Measurements from ENCODE around the gene NMRAL1.

Gene NMRAL1

DNA sequence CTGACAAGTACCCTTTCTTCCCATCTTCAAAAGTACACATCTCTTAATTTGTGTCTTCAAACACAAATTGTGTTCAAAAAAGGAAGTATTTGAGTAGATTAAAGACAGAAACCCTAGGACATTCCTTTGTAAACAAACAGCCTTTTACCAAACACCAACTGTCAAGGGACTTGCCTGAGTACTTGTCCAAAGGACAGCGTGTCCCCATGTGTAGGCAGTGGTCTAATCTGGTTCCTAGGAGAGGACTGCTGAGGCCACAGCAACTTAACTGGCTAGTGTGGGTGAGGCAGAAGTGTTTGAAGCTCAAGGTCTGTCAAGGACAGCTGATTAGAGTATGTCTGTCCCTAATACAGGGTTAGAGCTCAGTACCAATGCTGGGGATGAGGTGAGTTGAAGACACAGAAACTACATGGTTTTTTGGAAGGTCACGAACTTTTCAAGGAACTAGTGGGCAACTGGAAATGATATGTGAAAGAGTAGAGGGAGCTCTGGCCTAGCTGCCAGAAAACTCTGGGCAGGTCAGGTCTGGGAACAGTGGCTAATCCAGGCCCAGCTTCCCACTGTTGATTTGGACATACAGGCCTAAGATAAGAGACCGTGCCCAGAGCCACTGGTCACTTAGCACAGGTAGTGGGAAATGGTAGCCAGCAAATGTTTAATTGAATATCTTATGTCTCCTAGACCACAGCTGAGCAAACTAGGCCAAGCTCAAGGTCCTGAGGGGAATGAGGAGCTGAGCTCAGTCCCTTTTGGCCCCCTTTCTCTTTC lies 11.9 kb upstream of the NMRAL1 start:
- no peak overlapping the region for H3K27ac ChIP-seq (ENCODE audit: low read depth, low read length)

GRCh38 chr16:4481963-4482362 lies 7.5 kb upstream of the NMRAL1 start:
- Histone ChIP-seq H3K36me3 (ENCODE audit: control insufficient read depth, insufficient read depth, low read length) (peaks cover 12% of the 10 kb centered on the region; the same call in 1 of the 2 replicates), H3K9ac (ENCODE audit: low read length) (no peak overlapping the region), H3K4me1 (ENCODE audit: control insufficient read depth, insufficient read depth, low read length) (peaks cover 3% of the 10 kb centered on the region; the same call in 1 of the 2 replicates), H3K27ac (ENCODE audit: low read depth, low read length) (no peak overlapping the region), H3K9me3 (ENCODE audit: control insufficient read depth, insufficient read depth, low read depth, low read length) (no peaks in the 10 kb centered on the region), H3K4me3 (ENCODE audit: low read depth, low read length) (no peak overlapping the region), H3K27me3 (ENCODE audit: control insufficient read depth, insufficient read depth, low read length) (no peaks in the 10 kb centered on the region)

More for the DNA sequence above, 11.9 kb upstream of the NMRAL1 start:
- no peaks in the 10 kb centered on the region for H3K9me3 ChIP-seq (ENCODE audit: control insufficient read depth, insufficient read depth, low read depth, low read length)
- no peaks in the 10 kb centered on the region for H3K4me1 ChIP-seq (ENCODE audit: control insufficient read depth, insufficient read depth, low read length)
- no peaks in the 10 kb centered on the region for H3K27me3 ChIP-seq (ENCODE audit: control insufficient read depth, insufficient read depth, low read length)
- peaks cover 12% of the 10 kb centered on the region; the same call in 1 of the 2 replicates for H3K36me3 ChIP-seq (ENCODE audit: control insufficient read depth, insufficient read depth, low read length)
- no peak overlapping the region for H3K9ac ChIP-seq (ENCODE audit: low read length)
- H3K4me3 ChIP-seq (ENCODE audit: low read depth, low read length), result no peak overlapping the region

DNA sequence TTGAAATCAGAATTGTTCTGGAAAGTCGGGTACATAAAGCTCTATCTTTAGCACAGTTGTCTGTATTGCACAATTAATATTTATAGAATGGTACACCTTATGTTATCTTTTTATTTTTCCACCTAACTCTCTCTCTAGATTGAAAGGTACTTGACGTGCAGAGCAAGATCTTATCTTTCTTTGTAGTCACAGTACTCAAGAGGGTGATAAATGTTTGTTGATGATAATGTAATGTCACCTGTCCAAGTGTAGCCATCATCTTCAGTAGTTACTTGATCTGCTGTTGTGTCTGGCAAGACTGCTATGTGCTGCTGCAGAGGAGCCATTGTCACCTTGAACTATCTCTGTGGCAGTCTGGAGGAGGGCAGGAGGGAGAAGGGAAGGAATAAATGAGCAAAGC lies 7.1 kb upstream of the NMRAL1 start:
- no peak overlapping the region for H3K9ac ChIP-seq (ENCODE audit: low read length)
- H3K9me3 ChIP-seq (ENCODE audit: control insufficient read depth, insufficient read depth, low read depth, low read length), result no peaks in the 10 kb centered on the region
- no peak overlapping the region for H3K27ac ChIP-seq (ENCODE audit: low read depth, low read length)
- H3K4me1 ChIP-seq (ENCODE audit: control insufficient read depth, insufficient read depth, low read length), result peaks cover 3% of the 10 kb centered on the region; the same call in 1 of the 2 replicates
- H3K27me3 ChIP-seq (ENCODE audit: control insufficient read depth, insufficient read depth, low read length), result no peaks in the 10 kb centered on the region
- H3K36me3 ChIP-seq (ENCODE audit: control insufficient read depth, insufficient read depth, low read length), result peaks cover 12% of the 10 kb centered on the region; the same call in 1 of the 2 replicates
- no peak overlapping the region for H3K4me3 ChIP-seq (ENCODE audit: low read depth, low read length)

- H3K27ac ChIP-seq (ENCODE audit: low read depth, low read length), result no peak overlapping the region
- H3K4me1 ChIP-seq (ENCODE audit: control insufficient read depth, insufficient read depth, low read length), result peaks cover 13% of the 10 kb centered on the region
- H3K36me3 ChIP-seq (ENCODE audit: control insufficient read depth, insufficient read depth, low read length), result no peaks in the 10 kb centered on the region
- no peak overlapping the region for H3K9ac ChIP-seq (ENCODE audit: low read length)
- H3K27me3 ChIP-seq (ENCODE audit: control insufficient read depth, insufficient read depth, low read length), result no peaks in the 10 kb centered on the region
- no peak overlapping the region for H3K4me3 ChIP-seq (ENCODE audit: low read depth, low read length)
- H3K9me3 ChIP-seq (ENCODE audit: control insufficient read depth, insufficient read depth, low read depth, low read length), result no peaks in the 10 kb centered on the region
Measured at GRCh38 chr16:4477966-4478365, 3.5 kb upstream of the NMRAL1 start.

DNA sequence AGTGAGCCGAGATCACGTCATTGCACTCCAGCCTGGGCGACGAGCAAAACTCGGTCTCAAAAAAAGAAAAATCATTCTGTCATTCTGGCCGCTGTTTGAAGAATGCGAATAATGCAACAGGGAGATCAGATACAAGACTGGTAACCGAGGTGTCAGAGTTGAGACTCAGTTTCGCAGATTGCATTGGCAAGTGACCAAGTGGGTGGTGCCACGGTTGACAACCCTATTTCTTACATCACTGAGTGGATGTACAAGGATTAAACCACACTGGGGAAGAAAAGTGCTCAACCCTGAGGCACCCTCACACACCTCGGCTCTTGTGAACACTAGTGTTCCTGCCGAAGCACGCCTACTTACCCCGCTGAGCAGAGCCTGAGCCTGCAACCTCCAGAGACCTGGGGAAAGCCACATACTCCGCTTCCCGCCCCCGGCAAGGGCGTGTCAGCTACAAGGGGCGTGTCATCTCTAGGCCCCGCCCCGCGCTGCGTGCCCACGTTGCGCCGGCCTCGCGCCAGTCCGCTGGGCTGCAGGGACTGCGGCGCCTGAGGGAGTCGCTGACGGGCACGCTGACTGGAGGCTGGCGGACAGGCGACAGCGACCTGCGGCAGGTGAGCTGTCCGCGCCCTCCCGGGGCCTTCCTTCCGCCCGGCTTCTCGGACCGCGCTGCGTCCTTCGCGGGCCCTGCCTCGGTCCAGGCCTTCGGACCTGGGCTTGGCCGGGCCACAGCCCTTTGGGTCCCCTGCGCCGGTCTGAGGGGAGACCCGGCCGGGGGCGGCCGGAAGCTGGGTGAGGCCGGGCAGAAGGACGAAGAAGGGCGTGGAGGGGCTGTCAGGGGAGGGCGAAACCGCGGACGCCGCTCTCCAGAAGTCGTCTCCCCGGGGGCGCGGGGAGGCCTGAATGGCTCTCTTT lies 1.7 kb upstream of the NMRAL1 start, which contains the start of gene HMOX2:
HMOX2 (plus strand) TSS at position 519 of the 909 bp plus-strand sequence. CDS start 29,127 bp downstream, outside the sequence.
- no peak within 1 kb of the TSS; the same call in 1 of the 2 replicates for H3K27ac ChIP-seq (ENCODE audit: low read depth, low read length)
- peaks cover 13% of the 10 kb centered on the region for H3K4me1 ChIP-seq (ENCODE audit: control insufficient read depth, insufficient read depth, low read length)
- H3K9me3 ChIP-seq (ENCODE audit: control insufficient read depth, insufficient read depth, low read depth, low read length), result no peaks in the 10 kb centered on the region

DNA sequence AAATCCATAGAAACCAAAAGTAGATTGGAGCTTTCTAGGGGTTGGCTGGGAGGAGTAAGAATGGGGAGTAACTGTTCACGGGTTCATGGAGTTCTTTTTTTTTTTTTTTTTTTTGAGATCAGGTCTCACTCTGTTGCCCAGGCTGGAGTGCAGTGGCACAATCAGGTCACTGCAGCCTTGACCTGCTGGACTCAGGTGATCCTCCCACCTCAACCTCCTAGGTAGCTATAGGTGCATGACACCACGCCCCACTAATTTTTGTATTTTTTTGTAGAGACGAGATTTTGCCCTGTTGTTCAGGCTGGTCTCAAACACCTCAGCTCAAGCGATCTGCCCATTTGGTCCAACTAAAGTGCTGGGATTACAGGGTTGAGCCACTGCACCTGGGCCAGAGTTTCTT lies 1.5 kb downstream of the NMRAL1 start:
- H3K27me3 ChIP-seq (ENCODE audit: control insufficient read depth, insufficient read depth, low read length), result no peaks in the 10 kb centered on the region
- no peak overlapping the region for H3K27ac ChIP-seq (ENCODE audit: low read depth, low read length)
- no peak overlapping the region for H3K9ac ChIP-seq (ENCODE audit: low read length)
- H3K36me3 ChIP-seq (ENCODE audit: control insufficient read depth, insufficient read depth, low read length), result peaks cover 16% of the 10 kb centered on the region
- H3K9me3 ChIP-seq (ENCODE audit: control insufficient read depth, insufficient read depth, low read depth, low read length), result no peaks in the 10 kb centered on the region
- no peak overlapping the region for H3K4me3 ChIP-seq (ENCODE audit: low read depth, low read length)
- peaks cover 10% of the 10 kb centered on the region for H3K4me1 ChIP-seq (ENCODE audit: control insufficient read depth, insufficient read depth, low read length)

More for the DNA sequence above, 1.7 kb upstream of the NMRAL1 start, which contains the start of gene HMOX2:
- H3K36me3 ChIP-seq (ENCODE audit: control insufficient read depth, insufficient read depth, low read length), result peaks cover under 1% of the 10 kb centered on the region
- peak within 1 kb of the TSS; percentile 50 for H3K9ac ChIP-seq (ENCODE audit: low read length)
- H3K4me3 ChIP-seq (ENCODE audit: low read depth, low read length), result peak within 1 kb of the TSS; percentile 78
- H3K27me3 ChIP-seq (ENCODE audit: control insufficient read depth, insufficient read depth, low read length), result no peaks in the 10 kb centered on the region

GRCh38 chr16:4471869-4472268 lies 2.6 kb downstream of the NMRAL1 start:
- Histone ChIP-seq H3K9me3 (ENCODE audit: control insufficient read depth, insufficient read depth, low read depth, low read length) (no peaks in the 10 kb centered on the region), H3K27ac (ENCODE audit: low read depth, low read length) (no peak overlapping the region), H3K4me1 (ENCODE audit: control insufficient read depth, insufficient read depth, low read length) (peaks cover 10% of the 10 kb centered on the region), H3K36me3 (ENCODE audit: control insufficient read depth, insufficient read depth, low read length) (peaks cover 25% of the 10 kb centered on the region), H3K4me3 (ENCODE audit: low read depth, low read length) (no peak overlapping the region), H3K27me3 (ENCODE audit: control insufficient read depth, insufficient read depth, low read length) (no peaks in the 10 kb centered on the region), H3K9ac (ENCODE audit: low read length) (no peak overlapping the region)

- Histone ChIP-seq H3K4me1 (ENCODE audit: control insufficient read depth, insufficient read depth, low read length) (peaks cover 4% of the 10 kb centered on the region; the same call in 1 of the 2 replicates), H3K9ac (ENCODE audit: low read length) (no peak overlapping the region), H3K9me3 (ENCODE audit: control insufficient read depth, insufficient read depth, low read depth, low read length) (no peaks in the 10 kb centered on the region), H3K27me3 (ENCODE audit: control insufficient read depth, insufficient read depth, low read length) (no peaks in the 10 kb centered on the region), H3K4me3 (ENCODE audit: low read depth, low read length) (no peak overlapping the region), H3K27ac (ENCODE audit: low read depth, low read length) (no peak overlapping the region), H3K36me3 (ENCODE audit: control insufficient read depth, insufficient read depth, low read length) (peaks cover 51% of the 10 kb centered on the region)
Measured at GRCh38 chr16:4468972-4469371, 5.5 kb downstream of the NMRAL1 start.

DNA sequence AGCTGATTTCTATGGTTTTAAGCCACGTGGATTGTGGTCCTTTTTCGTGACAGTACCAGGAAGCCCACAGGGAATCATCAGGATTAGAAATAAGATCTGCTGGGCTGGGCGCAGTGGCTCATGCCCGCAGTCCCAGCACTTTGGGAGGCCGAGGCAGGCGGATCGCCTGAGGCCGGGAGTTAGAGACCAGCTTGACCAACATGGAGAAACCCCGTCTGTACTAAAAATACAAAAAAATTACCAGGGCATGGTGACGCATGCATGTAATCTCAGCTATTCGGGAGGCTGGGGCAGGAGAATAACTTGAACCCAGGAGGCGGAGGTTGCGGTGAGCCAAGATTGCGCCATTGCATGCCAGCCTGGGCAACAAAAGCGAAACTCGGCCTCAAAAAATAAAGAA lies 6.5 kb downstream of the NMRAL1 start:
- no peaks in the 10 kb centered on the region for H3K4me1 ChIP-seq (ENCODE audit: control insufficient read depth, insufficient read depth, low read length)
- no peak overlapping the region for H3K9ac ChIP-seq (ENCODE audit: low read length)
- H3K27ac ChIP-seq (ENCODE audit: low read depth, low read length), result no peak overlapping the region
- H3K27me3 ChIP-seq (ENCODE audit: control insufficient read depth, insufficient read depth, low read length), result no peaks in the 10 kb centered on the region
- peaks cover 58% of the 10 kb centered on the region for H3K36me3 ChIP-seq (ENCODE audit: control insufficient read depth, insufficient read depth, low read length)
- H3K9me3 ChIP-seq (ENCODE audit: control insufficient read depth, insufficient read depth, low read depth, low read length), result no peaks in the 10 kb centered on the region
- H3K4me3 ChIP-seq (ENCODE audit: low read depth, low read length), result no peak overlapping the region

DNA sequence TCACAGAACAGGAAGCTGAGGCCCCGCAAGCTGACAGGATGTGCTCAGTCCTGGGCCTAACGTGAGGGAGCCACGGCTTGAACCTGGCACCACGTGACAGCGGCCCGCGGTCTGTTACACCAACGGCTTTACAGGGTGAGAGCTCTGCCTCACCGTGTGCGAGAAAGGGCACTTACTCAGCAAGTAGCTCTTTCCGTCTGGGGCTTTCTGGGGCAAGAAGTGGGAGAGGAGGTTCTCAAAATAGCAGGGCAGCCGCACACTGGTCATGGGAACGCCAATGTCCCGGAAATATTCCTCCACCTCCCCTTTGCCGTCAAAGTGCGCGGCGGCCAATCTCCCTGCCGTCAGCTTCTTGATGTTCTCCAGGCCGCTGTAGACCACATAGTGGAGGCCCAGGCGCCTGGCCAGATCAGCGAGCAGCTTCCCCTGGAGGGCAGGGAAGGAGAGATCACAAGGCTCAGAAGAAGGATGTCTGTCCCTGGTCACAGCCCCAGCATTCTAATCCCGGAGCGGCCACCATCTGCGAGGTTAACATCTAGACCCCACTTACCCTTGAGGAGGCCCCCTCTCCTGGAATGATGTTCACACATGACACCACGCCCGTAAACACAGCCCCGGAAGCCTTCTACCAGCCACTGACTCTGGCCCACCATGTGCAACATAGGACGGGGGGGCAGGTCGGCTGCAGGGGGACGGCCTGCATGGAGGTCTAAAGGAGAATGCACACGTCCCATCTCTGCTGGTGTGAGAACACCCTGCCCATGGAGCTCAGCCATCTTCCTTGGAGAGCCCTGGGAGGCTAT lies 8.2 kb downstream of the NMRAL1 start:
- Histone ChIP-seq H3K9me3 (ENCODE audit: control insufficient read depth, insufficient read depth, low read depth, low read length) (no peaks in the 10 kb centered on the region), H3K4me1 (ENCODE audit: control insufficient read depth, insufficient read depth, low read length) (peaks cover 6% of the 10 kb centered on the region), H3K4me3 (ENCODE audit: low read depth, low read length) (no peak overlapping the region), H3K9ac (ENCODE audit: low read length) (no peak overlapping the region), H3K27ac (ENCODE audit: low read depth, low read length) (no peak overlapping the region), H3K27me3 (ENCODE audit: control insufficient read depth, insufficient read depth, low read length) (no peaks in the 10 kb centered on the region), H3K36me3 (ENCODE audit: control insufficient read depth, insufficient read depth, low read length) (peaks cover 64% of the 10 kb centered on the region)
